NB4 (cell line): ENCODE results near the gene FBLN7.

Experiments used
- DNase-seq: peaks from one replicate; pipeline ENCODE4 v3.0.0; 2010; ENCODE audit warnings: low read depth
- H3K4me3 ChIP-seq: one replicate; pipeline ENCODE4 v1.5.1; 2011; ENCODE audit warnings: mild to moderate bottlenecking, low read depth, low read length, moderate library complexity
- CTCF ChIP-seq: IDR thresholded peaks from one replicate; pipeline ENCODE4 v1.5.1; 2012; ENCODE audit warnings: low read depth, low read length
- MYC ChIP-seq: IDR thresholded peaks from 2 replicates; pipeline ENCODE4 v1.6.1; 2011; ENCODE audit warnings: low read depth, low read length
- POLR2A ChIP-seq: IDR thresholded peaks from 2 replicates; pipeline ENCODE4 v1.6.1; 2011; ENCODE audit warnings: mild to moderate bottlenecking; ENCODE audit not compliant: insufficient read length; ENCODE audit errors: extremely low read depth
- TF ChIP-seq, protein P1 (sequence below): IDR thresholded peaks from 2 replicates; pipeline ENCODE4 v1.6.1; 2011; ENCODE audit warnings: low read depth, low read length

The FBLN7 gene

GRCh38 chr2:112182581-112183034 lies 44.4 kb downstream of the FBLN7 start:
- DNase-seq: no peak
- TF ChIP-seq, protein P1, sequence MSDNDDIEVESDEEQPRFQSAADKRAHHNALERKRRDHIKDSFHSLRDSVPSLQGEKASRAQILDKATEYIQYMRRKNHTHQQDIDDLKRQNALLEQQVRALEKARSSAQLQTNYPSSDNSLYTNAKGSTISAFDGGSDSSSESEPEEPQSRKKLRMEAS: no peak
- TF ChIP-seq MYC: no peak
- TF ChIP-seq POLR2A: no peak
- no peak for TF ChIP-seq CTCF
- H3K4me3 ChIP-seq: no peak overlapping the region

DNA sequence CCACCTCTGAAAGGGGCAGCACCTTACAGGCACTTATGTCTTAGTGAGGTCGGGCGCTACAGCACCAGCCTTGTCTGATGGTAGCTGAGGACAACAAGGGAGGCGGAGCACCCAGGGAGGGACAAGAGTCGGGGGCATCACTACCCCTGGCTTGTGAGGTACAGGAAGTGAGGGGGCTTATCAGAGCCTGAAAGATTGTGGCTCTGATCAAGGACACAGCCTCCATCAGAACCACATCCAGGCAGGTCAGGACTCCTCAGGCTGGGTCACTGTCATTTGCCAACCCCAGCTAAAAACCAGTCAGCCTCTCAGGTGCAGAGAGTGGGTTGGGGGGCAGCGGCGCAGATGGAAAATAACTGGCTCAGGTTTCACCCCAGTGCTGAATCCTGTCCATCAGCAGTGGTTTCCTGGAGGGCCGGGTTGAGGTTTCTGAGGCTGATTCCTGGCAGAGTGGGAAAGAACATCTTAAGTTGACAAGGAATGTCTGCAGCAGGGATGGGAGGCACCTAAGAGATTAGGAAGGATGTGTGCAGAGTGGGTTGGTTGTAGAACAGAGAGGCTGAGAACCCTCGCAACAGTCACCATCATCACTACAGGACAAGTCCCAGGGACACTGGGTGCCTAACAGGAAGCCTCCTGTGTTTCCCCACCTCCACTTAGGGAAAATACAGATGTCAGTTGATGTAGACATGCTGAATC lies 45.3 kb downstream of the FBLN7 start:
- no peak for TF ChIP-seq POLR2A
- TF ChIP-seq CTCF: no peak
- TF ChIP-seq, protein P1: no peak
- no peak for TF ChIP-seq MYC
- no peak overlapping the region for H3K4me3 ChIP-seq
- no peak for DNase-seq

- H3K4me3 ChIP-seq: no peak overlapping the region
- TF ChIP-seq, protein P1: no peak
- TF ChIP-seq POLR2A (no peak), CTCF (no peak), MYC (no peak)
- DNase-seq: no peak
These were observed 45.9 kb downstream of the FBLN7 start for GRCh38 chr2:112184121-112184520.

DNA sequence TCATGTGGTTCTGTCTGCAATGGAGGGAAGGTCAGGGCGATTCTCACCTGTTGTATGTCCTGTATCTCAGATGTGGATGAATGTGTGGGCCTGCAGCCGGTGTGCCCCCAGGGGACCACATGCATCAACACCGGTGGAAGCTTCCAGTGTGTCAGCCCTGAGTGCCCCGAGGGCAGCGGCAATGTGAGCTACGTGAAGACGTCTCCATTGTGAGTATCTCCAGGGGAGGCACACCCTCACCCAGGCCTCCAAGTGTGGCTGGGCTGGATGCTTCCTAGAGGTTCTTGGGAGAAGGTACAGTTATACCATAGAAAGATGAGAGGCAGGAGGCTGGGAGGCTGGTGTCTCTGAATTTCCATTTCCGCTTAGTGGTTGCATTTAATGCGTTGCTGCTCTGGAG lies 46.9 kb downstream of the FBLN7 start:
- DNase-seq: no peak

DNA sequence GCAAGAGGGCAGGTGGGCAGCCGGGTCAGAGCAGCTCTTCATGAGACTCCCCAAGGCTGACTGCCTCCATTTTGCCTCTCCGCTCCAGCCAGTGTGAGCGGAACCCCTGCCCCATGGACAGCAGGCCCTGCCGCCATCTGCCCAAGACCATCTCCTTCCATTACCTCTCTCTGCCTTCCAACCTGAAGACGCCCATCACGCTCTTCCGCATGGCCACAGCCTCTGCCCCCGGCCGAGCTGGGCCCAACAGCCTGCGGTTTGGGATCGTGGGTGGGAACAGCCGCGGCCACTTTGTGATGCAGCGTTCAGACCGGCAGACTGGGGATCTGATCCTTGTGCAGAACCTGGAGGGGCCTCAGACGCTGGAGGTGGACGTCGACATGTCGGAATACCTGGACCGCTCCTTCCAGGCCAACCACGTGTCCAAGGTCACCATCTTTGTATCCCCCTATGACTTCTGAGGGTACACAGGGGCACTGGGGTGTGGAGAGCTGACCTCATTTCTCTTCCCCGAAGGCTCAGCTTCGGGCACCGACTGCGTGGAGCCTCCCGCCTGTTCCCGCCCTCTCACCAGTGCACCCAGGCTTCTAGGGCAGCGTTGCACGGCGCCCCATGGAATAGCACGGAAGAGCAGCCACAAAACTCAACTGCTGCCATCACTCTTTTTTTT lies 49.0 kb downstream of the FBLN7 start:
- no peak for TF ChIP-seq POLR2A
- TF ChIP-seq, protein P1: no peak
- no peak for TF ChIP-seq MYC
- no peak for TF ChIP-seq CTCF
- no peak for DNase-seq
- H3K4me3 ChIP-seq: no peak overlapping the region

More for the DNA sequence above, 46.9 kb downstream of the FBLN7 start:
- H3K4me3 ChIP-seq: no peak overlapping the region
- TF ChIP-seq POLR2A: no peak
- TF ChIP-seq CTCF: no peak
- TF ChIP-seq, protein P1: no peak
